Endodermal cell (in vitro differentiated cells): ENCODE measurements around the gene FOXR2. TPM values are rescaled to one million over a fixed set of nuclear protein-coding genes. Genes with fewer than 3 reads are reported as not detected.

Experiments
- DNase-seq: peaks from one replicate; pipeline ENCODE4 v3.0.0-alpha.2; 2017
- H3K27ac ChIP-seq: 2 replicates; pipeline ENCODE4 v1.5.1; 2013; ENCODE audit warnings: mild to moderate bottlenecking, low read depth, low read length, moderate library complexity
- H3K27me3 ChIP-seq: 2 replicates; pipeline ENCODE4 v1.6.1; 2013; ENCODE audit warnings: mild to moderate bottlenecking, low read length, moderate library complexity; ENCODE audit not compliant: insufficient read depth, control insufficient read depth, poor library complexity, severe bottlenecking
- H3K36me3 ChIP-seq: 2 replicates; pipeline ENCODE4 v1.7.0; 2013; ENCODE audit warnings: mild to moderate bottlenecking, low read length, moderate library complexity; ENCODE audit not compliant: control insufficient read depth, insufficient read depth
- H3K4me1 ChIP-seq: one replicate; pipeline ENCODE4 v1.7.0; 2013; ENCODE audit warnings: low read length; ENCODE audit not compliant: control insufficient read depth, insufficient read depth
- H3K4me3 ChIP-seq: 2 replicates; pipeline ENCODE4 v1.5.1; 2013; ENCODE audit warnings: mild to moderate bottlenecking, low read length, moderate library complexity
- H3K9ac ChIP-seq: 2 replicates; pipeline ENCODE4 v1.6.1; 2013; ENCODE audit warnings: mild to moderate bottlenecking, low read length, moderate library complexity; ENCODE audit not compliant: poor library complexity, severe bottlenecking; ENCODE audit errors: extremely low read depth
- H3K9me3 ChIP-seq: 2 replicates; pipeline ENCODE4 v1.6.1; 2013; ENCODE audit warnings: mild to moderate bottlenecking, low read length, moderate library complexity; ENCODE audit not compliant: control insufficient read depth
- H3K27ac Mint-ChIP-seq: 2 replicates; pipeline ENCODE4 v1.8.0; 2020; ENCODE audit warnings: mixed read lengths
- H3K27me3 Mint-ChIP-seq: 2 replicates; pipeline ENCODE4 v1.8.0; 2021; ENCODE audit warnings: mild to moderate bottlenecking, mixed read lengths; ENCODE audit not compliant: insufficient read depth
- H3K36me3 Mint-ChIP-seq: 2 replicates; pipeline ENCODE4 v1.8.0; 2020; ENCODE audit warnings: low read depth, mixed read lengths
- H3K4me1 Mint-ChIP-seq: 2 replicates; pipeline ENCODE4 v1.8.0; 2020; ENCODE audit warnings: mixed read lengths
- H3K4me3 Mint-ChIP-seq: 2 replicates; pipeline ENCODE4 v1.8.0; 2020; ENCODE audit warnings: mild to moderate bottlenecking, moderate library complexity, mixed read lengths
- H3K9me3 Mint-ChIP-seq: 2 replicates; pipeline ENCODE4 v1.8.0; 2020; ENCODE audit warnings: mild to moderate bottlenecking, mixed read lengths
- WGBS, 2 experiments: methylation state at CpG; one replicate each; pipeline versions ENCODE4 v1.1.5 to v1.1.7; 2013; ENCODE audit warnings: missing lambda C conversion rate in 2 of 2, mixed read lengths in 1 of 2; ENCODE audit not compliant: insufficient coverage in 1 of 2, insufficient read length in 1 of 2; 5-methylcytosine and 5-hydroxymethylcytosine counted together
- total RNA-seq, 2 donors: library from RNA; stranded (reverse); fragmentation: NEBNext Ultra II Directional in 1 of 2; extraction: Animal tissue kit (Norgen Biotek cat#: 25700) in 1 of 2; gene quantifications; 2 replicates in 1 of 2; 3 replicates in 1 of 2; pipeline ENCODE4 v1.2.1, GENCODE V29; 2021
- TF ChIP-seq, protein P1 (sequence below): fragments of 200-600 bp; sonication (generic); conservative IDR thresholded peaks from 2 replicates; pipeline ENCODE4 v1.5.0; 2021; ENCODE audit warnings: antibody characterized with exemption, mild to moderate bottlenecking

FOXR2 gene
- total RNA-seq, 2 donors from 2014 or later: not detected

DNA sequence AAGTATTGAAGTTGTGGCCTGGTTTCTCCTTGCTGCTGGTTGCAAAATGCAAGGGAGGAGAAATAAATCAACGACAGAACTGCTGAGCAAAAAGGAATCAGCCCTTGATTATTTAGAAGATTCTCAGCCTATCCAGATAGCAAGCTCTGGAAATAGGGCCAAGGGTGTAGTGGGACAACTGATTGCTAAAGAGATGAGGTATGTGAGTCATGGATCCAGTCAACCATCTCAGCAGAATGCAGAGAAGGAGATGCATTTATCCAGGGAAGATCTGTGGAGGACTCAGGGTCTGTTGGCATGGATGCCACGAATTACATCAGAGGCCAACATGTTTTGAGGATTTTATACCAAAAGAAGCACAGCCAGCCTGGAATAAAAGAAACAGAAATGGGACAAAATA, 36.7 kb downstream of the FOXR2 start:
- Mint-ChIP-seq H3K4me1 (no peaks in the 10 kb centered on the region), H3K9me3 (peaks cover 78% of the 10 kb centered on the region), H3K27ac (no peak overlapping the region), H3K27me3 (no peaks in the 10 kb centered on the region), H3K4me3 (no peak overlapping the region), H3K36me3 (no peaks in the 10 kb centered on the region)
- H3K36me3 ChIP-seq: no peaks in the 10 kb centered on the region
- TF ChIP-seq, protein P1, sequence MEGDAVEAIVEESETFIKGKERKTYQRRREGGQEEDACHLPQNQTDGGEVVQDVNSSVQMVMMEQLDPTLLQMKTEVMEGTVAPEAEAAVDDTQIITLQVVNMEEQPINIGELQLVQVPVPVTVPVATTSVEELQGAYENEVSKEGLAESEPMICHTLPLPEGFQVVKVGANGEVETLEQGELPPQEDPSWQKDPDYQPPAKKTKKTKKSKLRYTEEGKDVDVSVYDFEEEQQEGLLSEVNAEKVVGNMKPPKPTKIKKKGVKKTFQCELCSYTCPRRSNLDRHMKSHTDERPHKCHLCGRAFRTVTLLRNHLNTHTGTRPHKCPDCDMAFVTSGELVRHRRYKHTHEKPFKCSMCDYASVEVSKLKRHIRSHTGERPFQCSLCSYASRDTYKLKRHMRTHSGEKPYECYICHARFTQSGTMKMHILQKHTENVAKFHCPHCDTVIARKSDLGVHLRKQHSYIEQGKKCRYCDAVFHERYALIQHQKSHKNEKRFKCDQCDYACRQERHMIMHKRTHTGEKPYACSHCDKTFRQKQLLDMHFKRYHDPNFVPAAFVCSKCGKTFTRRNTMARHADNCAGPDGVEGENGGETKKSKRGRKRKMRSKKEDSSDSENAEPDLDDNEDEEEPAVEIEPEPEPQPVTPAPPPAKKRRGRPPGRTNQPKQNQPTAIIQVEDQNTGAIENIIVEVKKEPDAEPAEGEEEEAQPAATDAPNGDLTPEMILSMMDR: no peak
- H3K27me3 ChIP-seq: no peaks in the 10 kb centered on the region
- H3K4me3 ChIP-seq: no peak overlapping the region
- no peak overlapping the region for H3K27ac ChIP-seq
- no peaks in the 10 kb centered on the region for H3K4me1 ChIP-seq
- no peak overlapping the region for H3K9ac ChIP-seq
- 0% methylated on average over 2 of the region's 2 CpGs; no CpG with 5 or more reads in 1 of the 2 experiments for WGBS, 2 experiments
- no peaks in the 10 kb centered on the region for H3K9me3 ChIP-seq
- no peak for DNase-seq

DNA sequence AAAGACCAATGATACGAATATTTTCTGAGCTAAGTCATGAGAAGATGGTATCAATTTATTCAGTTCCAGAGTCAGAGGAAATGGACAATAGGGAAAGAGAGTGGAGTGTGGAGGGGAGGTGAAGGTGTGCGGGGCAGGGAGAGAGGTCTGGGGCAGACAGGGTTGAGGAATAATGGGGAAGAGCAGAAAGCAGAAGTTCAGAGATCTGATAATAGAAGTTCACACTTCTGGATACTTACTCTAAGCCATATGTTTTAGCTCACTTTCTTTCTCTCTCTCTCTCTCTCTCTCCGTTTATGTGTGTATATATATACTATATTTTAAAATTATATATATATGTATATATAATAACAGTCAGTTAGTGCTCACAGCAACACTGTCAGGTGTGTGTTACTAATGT, 40.4 kb downstream of the FOXR2 start:
- Mint-ChIP-seq H3K4me3 (no peak overlapping the region), H3K27ac (no peak overlapping the region), H3K36me3 (no peaks in the 10 kb centered on the region), H3K27me3 (peaks cover 1% of the 10 kb centered on the region), H3K9me3 (peaks cover 91% of the 10 kb centered on the region), H3K4me1 (no peaks in the 10 kb centered on the region)
- TF ChIP-seq, protein P1: no peak
- 62 to 83% methylated on average over 1 to 2 of the region's 3 CpGs for WGBS, 2 experiments
- no peaks in the 10 kb centered on the region for H3K27me3 ChIP-seq
- H3K9ac ChIP-seq: no peak overlapping the region
- no peaks in the 10 kb centered on the region for H3K36me3 ChIP-seq
- H3K4me3 ChIP-seq: no peak overlapping the region
- no peaks in the 10 kb centered on the region for H3K9me3 ChIP-seq
- H3K4me1 ChIP-seq: no peaks in the 10 kb centered on the region
- H3K27ac ChIP-seq: no peak overlapping the region
- DNase-seq: no peak

DNA sequence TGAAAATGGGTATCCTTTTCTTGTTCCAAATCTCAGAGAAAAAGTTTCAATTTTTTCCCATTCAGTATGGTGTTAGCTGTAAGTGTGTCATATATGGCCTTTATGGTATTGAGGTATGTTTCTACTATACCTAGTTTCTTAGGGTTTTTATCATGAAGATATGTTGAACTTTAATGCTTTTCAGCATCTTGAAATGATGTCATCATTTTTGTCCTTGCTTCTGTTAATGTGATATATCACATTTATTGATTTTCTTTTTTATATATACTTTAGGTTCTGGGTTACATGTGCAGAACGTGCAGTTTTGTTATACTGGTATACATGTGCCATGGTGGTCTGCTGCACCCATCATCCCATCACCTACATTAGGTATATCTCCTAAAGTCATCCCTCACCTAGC, 44.9 kb downstream of the FOXR2 start:
- Mint-ChIP-seq H3K4me3 (no peak overlapping the region), H3K4me1 (no peaks in the 10 kb centered on the region), H3K27ac (no peak overlapping the region), H3K36me3 (no peaks in the 10 kb centered on the region), H3K27me3 (peaks cover 1% of the 10 kb centered on the region), H3K9me3 (peaks cover 92% of the 10 kb centered on the region)
- Histone ChIP-seq H3K36me3 (no peaks in the 10 kb centered on the region), H3K27ac (no peak overlapping the region), H3K4me3 (no peak overlapping the region), H3K27me3 (no peaks in the 10 kb centered on the region), H3K9ac (no peak overlapping the region), H3K9me3 (no peaks in the 10 kb centered on the region), H3K4me1 (no peaks in the 10 kb centered on the region)
- TF ChIP-seq, protein P1: no peak
- no CpG with 5 or more reads among the region's 1 CpG for WGBS, 2 experiments
- DNase-seq: no peak

Other genes starting within 250 kb of the FOXR2 start
- 10 to 100 TPM; 19.6 to 37.9 TPM for gene MAGEH1, start 171.3 kb upstream of the FOXR2 start, total RNA-seq
- gene USP51, start 133.6 kb upstream of the FOXR2 start, total RNA-seq: 10 to 100 TPM; 15.6 to 18.0 TPM
- gene RRAGB, start 94.3 kb downstream of the FOXR2 start, total RNA-seq: 10 to 100 TPM; 15.5 to 23.0 TPM